NCI-H1105 treated with DMSO at 0.1 percent for 48 hours (cell line): ENCODE data around the gene ABCA8.
"Not testable (repeated sequence)": the region's sequence is repeated elsewhere in the genome, so short reads cannot be mapped to it uniquely, and the experiment has no call there.

Experiments
- DNase-seq: peaks from one replicate; lab custom pipeline; 2025; lab: John Stamatoyannopoulos, UW

Gene ABCA8

DNA sequence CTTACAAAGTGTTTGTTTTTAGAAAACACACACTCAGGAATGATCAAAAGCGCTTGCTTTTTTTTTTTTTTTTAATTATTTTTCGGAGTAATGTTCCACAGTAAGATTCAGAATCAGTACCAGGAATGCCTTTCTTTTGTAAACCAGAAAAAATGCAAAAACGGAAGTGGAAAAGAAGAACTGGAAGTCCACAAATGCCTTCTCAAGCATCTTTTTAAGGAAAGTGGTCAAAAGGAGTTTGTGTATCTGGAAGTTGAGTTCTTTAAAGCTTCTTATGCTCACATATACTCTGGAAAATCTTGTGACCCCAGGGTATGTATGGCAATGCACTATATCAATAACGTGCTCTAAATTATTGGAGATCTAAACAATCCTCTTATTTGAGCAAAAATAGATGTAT lies 126.0 kb downstream of the ABCA8 start:
- no peak for DNase-seq

DNA sequence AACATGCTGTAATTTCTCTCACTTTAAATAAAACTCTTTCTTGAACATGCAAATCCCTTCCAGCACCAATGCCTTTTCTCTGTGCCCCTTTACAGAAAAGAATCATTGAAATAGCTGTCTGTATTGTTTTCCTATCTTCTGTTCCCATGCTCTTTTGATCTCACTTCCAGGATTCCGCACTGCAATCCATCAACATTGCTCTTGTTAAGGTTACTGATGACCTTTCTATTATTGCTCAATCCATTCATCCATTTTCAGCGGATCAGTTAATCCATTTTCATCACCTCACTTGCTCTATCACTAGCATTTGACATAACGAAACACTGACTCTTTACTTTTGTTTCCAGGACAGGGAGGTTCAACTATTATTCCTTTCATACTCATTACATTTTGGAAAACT lies 130.5 kb downstream of the ABCA8 start:
- DNase-seq: no peak

DNA sequence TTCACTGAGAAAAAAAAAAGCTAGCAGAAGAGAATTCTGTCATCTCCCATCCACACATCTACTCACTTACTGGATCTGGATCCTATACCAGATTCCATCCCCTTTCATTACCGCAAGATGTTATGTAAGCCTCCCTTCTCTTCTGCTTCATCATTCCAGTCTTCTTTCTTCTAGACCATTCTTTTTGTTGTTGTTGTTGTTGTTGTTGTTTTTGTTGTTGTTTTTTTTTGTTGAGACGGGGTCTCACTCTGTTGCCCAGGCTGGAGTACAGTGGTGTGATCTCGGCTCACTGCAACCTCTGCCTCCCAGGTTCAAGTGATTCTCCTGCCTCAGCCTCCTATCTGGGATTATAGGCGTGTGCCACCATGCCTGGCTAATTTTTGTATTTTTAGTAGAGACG lies 131.0 kb downstream of the ABCA8 start:
- not testable (repeated sequence) for DNase-seq

DNA sequence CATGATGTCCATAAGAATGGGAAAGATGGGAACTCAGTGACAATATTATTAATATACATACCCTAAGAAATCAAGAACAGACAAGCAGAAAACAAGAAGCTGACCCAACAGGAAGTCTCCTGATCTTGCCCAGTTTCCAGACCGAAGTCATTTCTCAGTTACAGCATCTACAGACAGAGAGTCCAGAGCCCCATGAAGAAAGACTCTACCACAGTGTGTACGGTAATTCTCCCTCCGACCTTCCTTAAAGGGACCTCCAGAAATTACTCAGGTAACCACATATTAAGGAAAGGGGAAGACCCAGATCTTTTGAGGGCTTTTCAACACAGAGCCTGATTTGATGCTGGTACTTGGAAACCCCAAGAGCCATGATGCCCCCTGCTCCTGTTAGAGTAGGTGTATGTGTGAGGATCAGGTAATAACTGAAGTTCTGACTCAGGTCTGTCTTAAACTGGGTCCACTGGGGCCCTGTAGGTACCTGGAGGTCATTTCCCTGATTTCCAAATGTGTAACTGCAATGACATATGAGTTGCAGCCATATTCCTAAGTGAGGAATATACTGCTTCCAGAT lies 132.4 kb downstream of the ABCA8 start:
- no peak for DNase-seq

DNA sequence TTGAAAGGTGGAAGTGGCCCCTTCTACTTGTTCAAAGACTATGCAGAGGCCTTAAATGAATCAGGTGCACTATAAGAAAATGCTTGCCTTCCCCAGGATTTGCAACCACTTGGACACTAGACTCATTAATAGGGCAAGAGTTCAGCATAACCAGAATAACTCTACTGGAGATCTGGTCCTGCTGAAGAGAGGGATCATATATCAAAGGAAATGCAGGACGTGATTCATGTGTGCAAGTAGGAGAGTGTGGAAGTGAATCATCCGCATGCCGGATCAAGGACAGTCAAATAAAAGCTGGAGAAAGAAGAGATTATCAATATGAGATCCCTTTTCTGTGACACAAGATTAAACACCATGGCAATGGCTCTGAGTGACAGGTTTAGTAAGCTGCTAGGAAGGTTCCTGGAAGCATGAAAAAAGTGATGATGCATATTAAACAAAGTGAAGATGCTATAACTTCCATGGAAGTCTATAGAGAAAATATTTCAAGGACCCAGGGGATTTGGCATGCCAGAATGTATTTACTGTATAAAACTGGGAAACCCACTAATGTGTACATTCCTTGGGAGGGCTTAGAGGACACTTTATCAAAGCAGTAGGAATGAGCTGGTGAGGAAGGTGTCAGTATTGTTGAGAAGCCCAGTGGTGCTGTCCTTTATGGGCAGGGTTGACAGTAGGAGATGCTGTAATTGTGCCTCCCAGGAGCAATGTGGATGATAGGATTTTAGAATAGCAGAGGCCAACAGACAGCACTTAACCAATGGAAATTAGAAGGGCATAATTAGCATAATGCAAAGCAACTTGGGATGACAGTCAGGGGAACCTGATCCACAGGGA lies 133.1 kb downstream of the ABCA8 start:
- DNase-seq: no peak

DNA sequence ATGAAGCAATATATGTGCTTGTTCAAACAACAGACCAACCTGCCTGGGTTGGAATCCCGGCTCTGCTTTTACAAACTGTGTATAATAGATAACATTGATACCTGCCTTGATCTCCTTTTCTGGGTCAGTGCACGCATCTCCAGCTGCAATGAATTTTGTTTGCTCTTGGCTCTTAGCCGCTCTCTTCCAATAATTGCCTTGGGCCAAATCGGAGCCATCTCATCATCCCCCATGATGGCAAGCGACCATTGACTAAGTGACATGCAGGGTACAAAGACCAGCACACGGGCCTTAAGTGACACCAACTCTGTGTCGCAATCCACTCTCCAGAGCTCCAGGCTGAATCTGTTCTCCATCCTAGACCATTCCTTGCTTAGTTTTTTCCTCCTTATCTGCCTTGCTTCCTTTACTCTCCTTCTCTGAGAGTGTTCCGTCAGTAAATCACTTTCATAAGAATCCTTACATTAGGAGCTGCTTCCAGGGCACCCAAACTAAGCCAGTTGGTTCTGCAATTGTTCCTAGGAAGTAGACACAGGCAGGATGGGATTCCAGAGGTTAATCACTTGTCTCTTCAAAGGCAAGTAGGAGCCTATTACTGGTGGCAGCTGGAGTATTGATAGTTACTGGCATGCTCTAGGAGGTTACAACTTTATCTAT lies 134.2 kb downstream of the ABCA8 start:
- no peak for DNase-seq

DNA sequence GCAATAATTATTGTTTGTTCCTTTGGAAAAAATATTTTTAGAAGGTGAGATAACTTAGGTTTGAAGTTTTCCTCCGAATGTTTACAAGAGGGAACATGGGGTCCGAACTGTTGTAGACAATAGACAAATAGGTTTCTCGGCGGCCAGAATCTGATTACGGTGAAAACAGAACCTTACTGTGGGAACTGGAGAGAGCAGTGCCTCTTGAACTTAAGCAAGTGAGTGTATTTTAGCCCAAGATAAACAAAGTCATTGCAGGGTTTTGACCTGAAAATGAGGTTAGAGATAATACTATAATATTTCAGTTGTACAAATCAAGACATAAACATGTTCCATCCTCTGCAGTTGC lies 134.7 kb downstream of the ABCA8 start:
- no peak for DNase-seq

DNA sequence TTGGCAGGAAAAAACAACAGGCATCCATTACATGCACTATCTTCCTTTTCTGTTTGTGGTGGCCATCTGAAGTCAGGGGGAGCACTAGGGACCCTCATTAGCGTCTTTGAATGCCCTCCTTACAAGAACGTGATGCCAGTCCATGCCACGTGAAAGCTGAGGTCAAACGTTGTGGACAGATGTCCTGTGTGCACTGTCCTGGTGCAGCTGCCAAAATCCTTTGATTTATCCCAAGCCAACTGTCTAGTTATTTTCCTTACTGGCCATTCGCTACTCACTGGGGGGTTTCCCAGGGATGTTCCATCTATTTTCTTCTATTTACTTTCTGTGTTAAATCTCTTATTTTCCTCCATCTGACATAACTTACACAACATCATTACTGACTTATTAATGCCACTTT lies 135.7 kb downstream of the ABCA8 start:
- no peak for DNase-seq
